Measurements from ENCODE around the gene CNOT3. TPM values are rescaled to one million over a fixed set of nuclear protein-coding genes. Genes with fewer than 3 reads are reported as not detected.

CNOT3 gene
- total and polyA plus RNA-seq, 2 donors (not counting 3 experiments of a cell fraction or from before 2014, with no cell fraction given) = 20.4 to 74.7 TPM

GRCh38 chr19:54189145-54189734 lies 51.7 kb downstream of the CNOT3 start, which contains the start of gene MBOAT7:
Gene MBOAT7, minus strand, starts transcription at chr19:54189580. Its CDS starts 1,072 bp downstream, at chr19:54188508.
- peak within 1 kb of the TSS; percentile 86 for H3K4me2 ChIP-seq (ENCODE audit: insufficient read depth, low read length)
- H3K9me1 ChIP-seq (replicated peaks; ENCODE audit: control insufficient read depth, extremely low read depth, insufficient read depth, low read length) = no peaks in the 10 kb centered on the region
- H3K9ac ChIP-seq (replicated peaks; ENCODE audit: extremely low read depth, insufficient read depth, low read length) = peak within 1 kb of the TSS; percentile 92
- ChIA-PET POLR2A (interaction anchor here (0.7 to 5.2 kb wide), 8 partner anchors 12 to 77 kb away, joined by 3 to 91 read pairs (median 4); partner anchors contain the start of genes CNOT3, LENG1 and RPS9), CTCF (interaction anchor here (0.6 to 2.2 kb wide), 12 partner anchors 10 to 77 kb away, joined by 3 to 25 read pairs (median 4); partner anchors contain the start of genes LENG1 and TMC4)
- peak within 1 kb of the TSS; percentile 72 to 87 (median 86) for H3K4me3 ChIP-seq (replicated peaks in 1 of 3; ENCODE audit: insufficient read depth in 1 of 3, low read depth in 1 of 3, low read length in 3 of 3)
- intact Hi-C loops (cut with micrococcal nuclease) (loop anchor here (1.0 kb wide), 1 partner anchor 9 kb away; no protein-coding TSS in a partner anchor), dilution Hi-C loops (cut with MboI; ENCODE audit: extremely low pct_ligation_motif_present, low sequenced_read_pairs) (no loop called here)
- BruUV-seq (replicated peaks) = no TSS peak
- FAIRE-seq = no peak
- peaks cover 42% of the 10 kb centered on the region for H3K79me2 ChIP-seq (ENCODE audit: control insufficient read depth, insufficient read depth, low read length)
- peaks cover 16% of the 10 kb centered on the region for H3K4me1 ChIP-seq (ENCODE audit: control insufficient read depth, extremely low read depth, insufficient read depth, low read length)
- peak; percentile 28 for TF ChIP-seq POLR2AphosphoS5 (IDR thresholded peaks at IDR 0.05; ENCODE audit: insufficient read depth, low read depth, low read length)
- TF ChIP-seq CTCF (IDR thresholded peaks at IDR 0.05; ENCODE audit: extremely low read depth in 1 of 2, insufficient read depth in 1 of 2, low read depth in 1 of 2, low read length in 2 of 2) = peak; percentile 6 to 26
- no peak for TF ChIP-seq JUN (IDR thresholded peaks at IDR 0.05; ENCODE audit: borderline replicate concordance, insufficient read depth, insufficient read length, low read depth)
- H3K9me3 ChIP-seq (replicated peaks; ENCODE audit: control insufficient read depth, insufficient read depth, low read length) = no peaks in the 10 kb centered on the region
- no peak for DNase-seq (ENCODE audit: low read depth, low spot score)
- no peaks in the 10 kb centered on the region for H3K27me3 ChIP-seq (ENCODE audit: control insufficient read depth in 2 of 2, insufficient read depth in 2 of 2, low read length in 2 of 2)
- H4K20me1 ChIP-seq (replicated peaks; ENCODE audit: control insufficient read depth, extremely low read depth, insufficient read depth, low read length) = no peaks in the 10 kb centered on the region
- H3K27ac ChIP-seq (ENCODE audit: insufficient read depth, low read depth, low read length) = peak within 1 kb of the TSS; percentile 86
- peaks cover 10% of the 10 kb centered on the region in 2 experiments for H3K36me3 ChIP-seq (ENCODE audit: control insufficient read depth in 2 of 2, extremely low read depth in 1 of 2, insufficient read depth in 2 of 2, low read length in 2 of 2)
- H2AFZ ChIP-seq (ENCODE audit: low read depth, low read length) = peak within 1 kb of the TSS; percentile 56

Measured in endothelial cell of umbilical vein (primary cell).